IPS-20b (cell line): ENCODE data around the gene MSI2.

Source experiments
- H3K27ac ChIP-seq: one replicate; pipeline ENCODE4 v1.5.1; 2013; ENCODE audit warnings: low read length
- H3K27me3 ChIP-seq: 2 replicates; pipeline ENCODE4 v1.6.1; 2013; ENCODE audit warnings: mild to moderate bottlenecking, low read length, inconsistent platforms; ENCODE audit not compliant: insufficient read depth
- H3K36me3 ChIP-seq: 2 replicates; pipeline ENCODE4 v1.6.1; 2013; ENCODE audit warnings: low read depth, mild to moderate bottlenecking, inconsistent platforms, low read length, moderate library complexity; ENCODE audit not compliant: insufficient read depth
- H3K4me1 ChIP-seq: 2 replicates; pipeline ENCODE4 v1.6.1; 2013; ENCODE audit warnings: mild to moderate bottlenecking, control low read depth, inconsistent platforms, low read length, moderate library complexity; ENCODE audit not compliant: insufficient read depth
- H3K4me3 ChIP-seq: 2 replicates; pipeline ENCODE4 v1.5.1; 2013; ENCODE audit warnings: mild to moderate bottlenecking, low read length, inconsistent platforms
- H3K9ac ChIP-seq: 2 replicates; pipeline ENCODE4 v1.6.1; 2013; ENCODE audit warnings: low read depth, mild to moderate bottlenecking, inconsistent platforms, low read length, moderate library complexity
- H3K9me3 ChIP-seq: 2 replicates; pipeline ENCODE4 v1.6.1; 2013; ENCODE audit warnings: mild to moderate bottlenecking, low read depth, low read length, inconsistent platforms; ENCODE audit not compliant: insufficient read depth

Gene MSI2

GRCh38 chr17:57694051-57694450, 437.7 kb downstream of the MSI2 start:
- no peaks in the 10 kb centered on the region for H3K9me3 ChIP-seq
- H3K9ac ChIP-seq: no peak overlapping the region
- no peaks in the 10 kb centered on the region for H3K4me1 ChIP-seq
- H3K27ac ChIP-seq: no peak overlapping the region
- no peaks in the 10 kb centered on the region for H3K36me3 ChIP-seq
- no peak overlapping the region for H3K4me3 ChIP-seq
- H3K27me3 ChIP-seq: 0 out of 2 replicates have a peak, but pooled peaks cover 4% of the 10 kb centered on the region

- H3K9me3 ChIP-seq: no peaks in the 10 kb centered on the region
- H3K9ac ChIP-seq: no peak overlapping the region
- H3K4me1 ChIP-seq: no peaks in the 10 kb centered on the region
- H3K27ac ChIP-seq: no peak overlapping the region
- no peak overlapping the region for H3K4me3 ChIP-seq
- H3K36me3 ChIP-seq: no peaks in the 10 kb centered on the region
- 0 out of 2 replicates have a peak, but pooled peaks cover 8% of the 10 kb centered on the region for H3K27me3 ChIP-seq
These were observed 439.7 kb downstream of the MSI2 start for GRCh38 chr17:57696050-57696449.

- H3K27ac ChIP-seq: no peak overlapping the region
- H3K4me3 ChIP-seq: no peak overlapping the region
- H3K9me3 ChIP-seq: no peaks in the 10 kb centered on the region
- H3K36me3 ChIP-seq: no peaks in the 10 kb centered on the region
- H3K4me1 ChIP-seq: no peaks in the 10 kb centered on the region
- 0 out of 2 replicates have a peak, but pooled peaks cover 8% of the 10 kb centered on the region for H3K27me3 ChIP-seq
- no peak overlapping the region for H3K9ac ChIP-seq
These were observed 440.9 kb downstream of the MSI2 start for GRCh38 chr17:57697197-57697596.

GRCh38 chr17:57697891-57698711, 441.8 kb downstream of the MSI2 start:
- Histone ChIP-seq H3K27me3 (0 out of 2 replicates have a peak, but pooled peaks cover 8% of the 10 kb centered on the region), H3K4me1 (no peaks in the 10 kb centered on the region), H3K4me3 (no peak overlapping the region), H3K9me3 (no peaks in the 10 kb centered on the region), H3K36me3 (no peaks in the 10 kb centered on the region), H3K27ac (no peak overlapping the region), H3K9ac (no peak overlapping the region)

- 0 out of 2 replicates have a peak, but pooled peaks cover 8% of the 10 kb centered on the region for H3K27me3 ChIP-seq
- no peaks in the 10 kb centered on the region for H3K36me3 ChIP-seq
- no peak overlapping the region for H3K27ac ChIP-seq
- H3K4me1 ChIP-seq: no peaks in the 10 kb centered on the region
- no peaks in the 10 kb centered on the region for H3K9me3 ChIP-seq
- no peak overlapping the region for H3K9ac ChIP-seq
- no peak overlapping the region for H3K4me3 ChIP-seq
These were observed 443.5 kb downstream of the MSI2 start for GRCh38 chr17:57699751-57700219.

GRCh38 chr17:57701124-57701523, 444.8 kb downstream of the MSI2 start:
- Histone ChIP-seq H3K27ac (no peak overlapping the region), H3K9me3 (no peaks in the 10 kb centered on the region), H3K9ac (no peak overlapping the region), H3K27me3 (0 out of 2 replicates have a peak, but pooled peaks cover 8% of the 10 kb centered on the region), H3K36me3 (no peaks in the 10 kb centered on the region), H3K4me1 (no peaks in the 10 kb centered on the region), H3K4me3 (no peak overlapping the region)

GRCh38 chr17:57703273-57703672, 446.9 kb downstream of the MSI2 start:
- Histone ChIP-seq H3K27ac (no peak overlapping the region), H3K9me3 (no peaks in the 10 kb centered on the region), H3K27me3 (0 out of 2 replicates have a peak, but pooled peaks cover 4% of the 10 kb centered on the region), H3K9ac (no peak overlapping the region), H3K36me3 (no peaks in the 10 kb centered on the region), H3K4me1 (peaks cover 4% of the 10 kb centered on the region; the same call in 1 of the 2 replicates), H3K4me3 (no peak overlapping the region)

GRCh38 chr17:57704448-57704847, 448.1 kb downstream of the MSI2 start:
- Histone ChIP-seq H3K9ac (no peak overlapping the region; the same call in 1 of the 2 replicates), H3K9me3 (no peaks in the 10 kb centered on the region), H3K4me1 (peaks cover 7% of the 10 kb centered on the region; the same call in 1 of the 2 replicates), H3K27me3 (0 out of 2 replicates have a peak, but pooled peaks cover 2% of the 10 kb centered on the region), H3K4me3 (no peak overlapping the region), H3K27ac (no peak overlapping the region), H3K36me3 (no peaks in the 10 kb centered on the region)

- Histone ChIP-seq H3K9me3 (no peaks in the 10 kb centered on the region), H3K4me1 (peaks cover 7% of the 10 kb centered on the region; the same call in 1 of the 2 replicates), H3K9ac (no peak overlapping the region), H3K27me3 (no peaks in the 10 kb centered on the region), H3K4me3 (no peak overlapping the region), H3K36me3 (no peaks in the 10 kb centered on the region), H3K27ac (no peak overlapping the region)
These were observed 449.8 kb downstream of the MSI2 start for GRCh38 chr17:57705921-57706695.

- Histone ChIP-seq H3K4me3 (no peak overlapping the region), H3K36me3 (no peaks in the 10 kb centered on the region), H3K27me3 (no peaks in the 10 kb centered on the region), H3K27ac (no peak overlapping the region), H3K4me1 (peaks cover 7% of the 10 kb centered on the region; the same call in 1 of the 2 replicates), H3K9me3 (no peaks in the 10 kb centered on the region), H3K9ac (no peak overlapping the region)
These were observed 450.4 kb downstream of the MSI2 start for GRCh38 chr17:57706761-57707160.

- H3K4me3 ChIP-seq: peak overlapping the region; percentile 41
- no peak overlapping the region for H3K9ac ChIP-seq
- H3K4me1 ChIP-seq: peaks cover 7% of the 10 kb centered on the region; the same call in 1 of the 2 replicates
- no peaks in the 10 kb centered on the region for H3K9me3 ChIP-seq
- no peaks in the 10 kb centered on the region for H3K36me3 ChIP-seq
- no peaks in the 10 kb centered on the region for H3K27me3 ChIP-seq
- H3K27ac ChIP-seq: no peak overlapping the region
These were observed 451.6 kb downstream of the MSI2 start for GRCh38 chr17:57707892-57708291.
